Stimulated activated CD8-positive, alpha-beta memory T cell treated with anti-CD3 and anti-CD28 coated beads, Interleukin-12 subunit alpha, Interleukin-12 subunit beta, amount 100 ng/mL, for 24 hours (primary cell): ENCODE measurements around the gene DHODH.
"Not testable (repeated sequence)": the region's sequence is repeated elsewhere in the genome, so short reads cannot be mapped to it uniquely, and the experiment has no call there.

Experiments used
- DNase-seq: peaks from one replicate; pipeline ENCODE4 v3.0.0-alpha.2; 2020; ENCODE audit errors: extremely low read depth

The DHODH gene

DNA sequence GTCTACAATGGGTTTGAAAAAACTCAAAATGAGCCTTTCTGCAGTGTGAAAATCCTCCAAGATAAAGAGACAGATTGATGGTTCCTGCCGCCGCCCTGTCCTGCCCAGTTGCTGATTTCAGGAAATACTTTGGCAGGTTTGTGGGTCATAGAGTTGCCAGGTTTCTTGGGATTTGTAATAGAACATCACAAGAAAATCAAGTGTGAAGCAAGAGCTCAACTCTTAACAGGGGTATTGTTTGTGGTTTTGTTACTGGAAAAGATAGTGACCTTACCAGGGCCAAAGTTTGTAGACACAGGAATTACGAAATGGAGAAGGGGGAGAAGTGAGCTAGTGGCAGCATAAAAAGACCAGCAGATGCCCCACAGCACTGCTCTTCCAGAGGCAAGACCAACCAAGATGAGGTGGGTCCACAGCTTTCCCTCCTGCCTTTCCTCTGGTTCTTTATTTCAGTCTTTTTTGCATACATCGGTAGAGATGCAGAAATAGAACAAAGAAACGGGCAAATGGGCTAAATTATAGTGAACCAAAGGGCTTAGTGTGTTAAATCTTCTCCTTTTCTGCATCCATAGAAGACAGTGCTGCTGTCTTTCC is 45.8 kb downstream of the DHODH start, which contains the start of gene HP:
HP (plus strand) TSS at position 252 of the 594 bp plus-strand sequence; CDS start at position 400, 148 bp downstream.
- DNase-seq = not testable (repeated sequence)

DNA sequence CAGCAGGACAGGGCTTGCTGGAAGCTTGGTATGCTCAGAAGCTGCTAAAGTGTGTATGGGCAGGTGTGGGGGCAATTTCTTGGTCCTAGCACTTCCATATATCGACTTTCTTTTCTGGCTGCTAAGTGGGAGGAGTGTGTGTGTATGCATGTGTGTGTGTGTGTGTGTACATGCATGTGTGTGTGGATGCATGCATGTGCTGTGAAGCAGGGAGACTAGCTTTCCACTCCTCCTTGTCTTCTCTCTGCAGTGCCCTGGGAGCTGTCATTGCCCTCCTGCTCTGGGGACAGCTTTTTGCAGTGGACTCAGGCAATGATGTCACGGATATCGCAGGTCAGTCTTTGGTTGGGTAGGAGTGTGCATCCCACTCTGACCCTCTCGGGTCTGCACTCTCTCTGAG is 47.4 kb downstream of the DHODH start:
- no peak for DNase-seq

DNA sequence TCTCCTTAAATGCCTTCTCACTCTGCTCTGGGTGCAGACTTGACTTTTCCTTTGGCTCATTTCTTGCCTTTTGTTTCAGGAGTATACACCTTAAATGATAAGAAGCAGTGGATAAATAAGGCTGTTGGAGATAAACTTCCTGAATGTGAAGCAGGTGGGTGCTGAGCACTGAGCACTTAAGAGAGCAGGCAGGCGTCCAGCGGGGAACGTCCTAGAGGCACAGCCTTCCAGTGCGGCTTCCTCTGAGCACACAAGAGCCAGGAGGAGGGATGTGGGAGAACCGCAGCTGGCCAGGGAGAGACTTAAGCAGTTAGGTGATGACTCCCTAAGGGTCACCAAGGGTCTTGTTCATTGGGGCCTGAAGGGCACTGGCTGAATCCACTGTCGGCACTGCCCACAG is 48.8 kb downstream of the DHODH start:
- not testable (repeated sequence) for DNase-seq

DNA sequence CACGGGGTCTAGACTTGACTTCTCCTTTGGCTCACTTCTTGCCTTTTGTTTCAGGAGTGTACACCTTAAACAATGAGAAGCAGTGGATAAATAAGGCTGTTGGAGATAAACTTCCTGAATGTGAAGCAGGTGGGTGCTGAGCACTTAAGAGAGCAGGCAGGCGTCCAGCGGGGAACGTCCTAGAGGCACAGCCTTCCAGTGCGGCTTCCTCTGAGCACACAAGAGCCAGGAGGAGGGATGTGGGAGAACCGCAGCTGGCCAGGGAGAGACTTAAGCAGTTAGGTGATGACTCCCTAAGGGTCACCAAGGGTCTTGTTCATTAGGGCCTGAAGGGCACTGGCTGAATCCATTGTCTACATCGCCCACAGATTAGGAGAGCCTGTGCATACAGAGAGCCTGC is 50.5 kb downstream of the DHODH start:
- DNase-seq = not testable (repeated sequence)

DNA sequence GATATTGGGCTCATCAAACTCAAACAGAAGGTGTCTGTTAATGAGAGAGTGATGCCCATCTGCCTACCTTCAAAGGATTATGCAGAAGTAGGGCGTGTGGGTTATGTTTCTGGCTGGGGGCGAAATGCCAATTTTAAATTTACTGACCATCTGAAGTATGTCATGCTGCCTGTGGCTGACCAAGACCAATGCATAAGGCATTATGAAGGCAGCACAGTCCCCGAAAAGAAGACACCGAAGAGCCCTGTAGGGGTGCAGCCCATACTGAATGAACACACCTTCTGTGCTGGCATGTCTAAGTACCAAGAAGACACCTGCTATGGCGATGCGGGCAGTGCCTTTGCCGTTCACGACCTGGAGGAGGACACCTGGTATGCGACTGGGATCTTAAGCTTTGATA is 51.9 kb downstream of the DHODH start:
- DNase-seq = no peak

DNA sequence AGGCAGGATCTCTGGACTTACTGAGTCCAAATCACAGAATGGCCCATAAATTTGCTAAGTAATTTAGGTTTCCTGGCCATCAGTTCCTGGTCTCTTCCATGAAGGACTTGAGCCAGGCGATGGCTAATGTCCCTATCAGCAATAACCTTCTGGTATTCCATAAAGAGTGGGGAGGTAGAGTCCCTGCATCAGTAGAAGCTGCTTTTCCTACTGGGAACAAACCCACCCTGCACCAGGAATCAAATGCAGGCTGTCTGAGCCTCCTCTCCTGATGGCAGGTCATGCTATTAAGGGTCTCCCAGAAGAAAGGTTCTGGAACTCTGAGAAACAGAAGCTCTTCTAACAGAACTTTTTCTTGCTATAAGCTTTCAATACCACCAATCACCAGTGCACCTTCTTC is 53.0 kb downstream of the DHODH start:
- DNase-seq = no peak

DNA sequence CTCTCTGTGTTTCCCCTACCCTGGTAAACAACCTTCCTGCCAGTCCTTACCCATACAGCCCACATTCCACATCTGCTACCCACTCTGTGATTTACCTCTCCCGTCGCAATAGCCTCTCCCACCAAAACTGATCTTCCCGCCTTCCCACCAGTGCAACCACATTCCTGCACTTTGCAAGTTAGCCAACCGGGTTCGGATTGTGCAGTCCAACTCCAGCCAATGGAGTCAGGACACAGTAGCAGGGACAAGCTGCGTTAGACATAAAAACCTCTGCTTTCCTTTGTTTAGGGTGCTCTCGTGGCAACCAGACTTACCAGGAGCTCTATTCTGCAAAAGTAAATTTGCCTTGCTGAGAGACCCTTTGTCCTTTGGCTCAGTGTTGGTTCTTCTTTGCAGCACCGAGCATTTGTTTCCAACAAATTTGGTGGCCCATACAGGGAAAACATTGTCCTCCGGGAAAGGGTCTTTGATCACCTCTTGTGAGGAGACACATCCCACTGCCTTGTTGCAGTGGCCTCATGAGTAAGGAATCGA is 55.9 kb downstream of the DHODH start:
- DNase-seq = no peak

DNA sequence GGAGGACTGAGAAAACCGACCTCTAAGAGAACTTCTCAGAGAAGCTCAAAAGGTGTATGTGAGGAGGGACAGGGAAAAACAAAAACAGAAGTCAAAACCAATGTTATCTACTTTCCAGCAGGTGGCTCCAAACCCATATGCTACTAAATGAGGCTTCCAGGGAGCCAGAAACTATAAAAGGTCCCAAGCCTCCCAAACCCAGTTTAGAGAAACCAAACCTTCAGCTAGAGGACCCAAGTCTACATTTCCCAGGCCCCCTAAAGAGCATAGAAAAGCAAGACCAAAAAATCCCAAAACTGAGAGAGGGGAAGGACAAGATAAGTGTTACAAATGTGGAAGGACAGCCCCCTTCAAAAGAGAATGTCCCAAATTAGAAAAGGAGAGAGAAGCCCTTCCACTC is 58.2 kb downstream of the DHODH start:
- DNase-seq = no peak

DNA sequence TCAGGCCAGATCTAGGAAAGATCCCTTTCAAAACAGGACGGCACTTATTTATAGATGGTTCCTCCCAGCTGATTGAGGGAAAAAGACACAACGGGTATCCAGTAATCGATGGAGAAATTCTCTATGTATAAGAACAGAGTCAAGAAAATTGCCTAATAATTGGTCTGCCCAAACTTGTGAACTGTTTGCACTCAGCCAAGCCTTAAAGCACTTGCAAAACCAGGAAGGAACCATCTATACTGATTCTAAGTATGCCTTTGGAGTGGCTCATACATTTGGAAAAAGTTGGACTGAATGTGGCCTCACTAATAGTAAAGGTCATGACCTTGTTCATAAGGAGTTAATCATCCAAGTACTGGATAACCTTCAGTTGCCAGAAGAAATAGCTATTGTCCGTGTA is 60.4 kb downstream of the DHODH start:
- DNase-seq = no peak

DNA sequence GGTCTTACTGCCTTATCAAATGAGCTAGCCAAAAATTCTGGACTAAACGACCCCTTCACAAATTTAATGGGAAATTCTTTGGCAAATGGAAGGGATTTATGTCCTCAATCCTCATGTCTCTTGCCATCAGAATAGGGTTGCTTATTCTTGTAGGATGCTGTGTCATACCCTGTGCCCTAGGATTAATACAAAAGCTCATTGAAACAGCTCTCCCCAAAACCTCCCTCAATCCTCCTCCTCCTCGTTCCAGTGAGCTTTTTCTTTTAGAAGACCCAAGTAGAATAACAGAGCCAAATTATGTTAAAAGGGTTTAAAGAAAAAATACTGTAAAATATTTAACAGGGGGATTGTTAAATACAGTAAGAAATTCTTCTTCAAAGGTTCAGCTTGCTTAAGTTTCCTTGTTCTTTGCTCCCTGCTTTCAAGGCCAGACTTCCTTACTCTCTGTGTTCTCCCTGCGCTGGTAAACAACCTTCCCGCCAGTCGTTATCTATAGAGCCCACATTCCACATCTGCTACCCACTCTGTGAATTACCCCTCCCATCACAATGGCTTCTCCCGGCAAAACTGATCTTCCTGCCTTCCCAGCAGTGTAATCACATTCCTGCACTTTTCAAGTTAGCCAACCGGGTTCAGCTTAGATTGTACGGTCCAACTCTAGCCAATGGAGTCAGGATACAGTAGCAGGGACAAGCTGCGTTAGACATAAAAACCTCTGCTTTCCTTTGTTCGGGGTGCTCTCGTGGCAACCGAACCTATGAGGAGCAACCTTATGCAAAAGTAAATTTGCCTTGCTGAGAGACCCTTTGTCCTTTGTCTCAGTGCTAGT is 64.2 kb downstream of the DHODH start:
- no peak for DNase-seq

DNA sequence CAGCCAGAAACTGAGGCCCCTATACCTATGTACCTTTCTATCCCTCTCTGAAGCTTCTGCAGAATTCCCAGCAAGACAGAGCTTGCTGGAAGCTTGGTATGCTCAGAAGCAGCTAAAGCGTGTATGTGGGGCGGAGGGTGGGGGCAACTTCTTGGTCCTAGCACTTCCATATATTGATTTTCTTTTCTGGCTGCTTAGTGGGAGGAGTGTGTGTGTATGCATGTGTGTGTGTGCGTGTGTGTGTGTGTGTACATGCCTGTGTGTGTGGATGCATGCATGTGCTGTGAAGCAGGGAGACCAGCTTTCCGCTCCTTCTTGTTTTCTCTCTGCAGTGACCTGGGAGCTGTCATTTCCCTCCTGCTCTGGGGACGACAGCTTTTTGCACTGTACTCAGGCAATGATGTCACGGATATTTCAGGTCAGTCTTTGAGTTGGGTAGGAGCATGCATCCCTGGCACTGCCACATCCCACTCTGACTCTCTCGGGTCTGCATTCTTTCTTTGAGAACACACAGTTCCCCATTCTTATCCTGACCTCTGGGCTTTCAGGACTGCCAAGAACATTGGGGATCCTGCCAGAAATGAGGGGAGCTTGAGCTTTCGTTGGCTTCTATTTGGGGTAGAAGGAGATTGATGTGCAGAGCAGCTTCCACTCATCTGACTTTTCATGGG is 65.2 kb downstream of the DHODH start:
- DNase-seq = no peak

DNA sequence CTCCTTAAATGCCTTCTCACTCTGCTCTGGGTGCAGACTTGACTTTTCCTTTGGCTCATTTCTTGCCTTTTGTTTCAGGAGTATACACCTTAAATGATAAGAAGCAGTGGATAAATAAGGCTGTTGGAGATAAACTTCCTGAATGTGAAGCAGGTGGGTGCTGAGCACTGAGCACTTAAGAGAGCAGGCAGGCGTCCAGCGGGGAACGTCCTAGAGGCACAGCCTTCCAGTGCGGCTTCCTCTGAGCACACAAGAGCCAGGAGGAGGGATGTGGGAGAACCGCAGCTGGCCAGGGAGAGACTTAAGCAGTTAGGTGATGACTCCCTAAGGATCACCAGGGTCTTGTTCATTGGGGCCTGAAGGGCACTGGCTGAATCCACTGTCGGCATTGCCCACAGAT is 66.5 kb downstream of the DHODH start:
- not testable (repeated sequence) for DNase-seq
